ENCODE measurements around the gene IGSF9.

DNA sequence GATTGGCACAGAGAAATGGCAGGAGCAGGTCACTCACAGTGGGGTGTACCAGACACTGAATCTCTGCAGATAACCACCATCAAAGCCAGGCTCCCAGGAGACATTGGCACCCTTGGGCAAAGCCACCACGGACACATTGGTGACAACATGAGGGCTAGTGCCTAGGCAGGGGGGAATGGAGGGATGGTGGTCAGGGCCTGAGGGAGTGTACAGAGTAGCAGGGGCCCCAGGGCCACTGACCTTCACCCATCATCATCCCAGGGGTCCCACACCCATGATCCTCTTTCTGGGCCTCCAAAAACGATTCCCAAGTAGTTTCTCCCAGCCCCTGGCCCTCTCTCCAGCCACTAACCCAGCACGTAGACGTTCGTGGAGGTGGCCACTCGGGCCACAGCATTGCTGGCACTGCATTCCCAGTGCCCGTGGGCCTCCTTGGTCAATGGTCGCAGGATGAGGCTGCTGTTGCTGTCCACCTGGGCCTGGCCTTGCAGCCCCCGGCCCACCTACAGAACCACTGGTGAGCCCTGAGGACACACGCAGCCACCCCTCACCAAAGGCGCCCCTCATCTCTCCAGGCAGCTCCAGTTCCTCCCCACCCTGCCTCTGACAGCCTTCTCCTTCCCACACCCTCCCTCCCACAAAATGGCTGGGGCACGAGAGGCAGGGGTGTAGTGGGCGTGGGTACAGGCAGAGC lies 14.2 kb downstream of the IGSF9 start:
- no peak for TF ChIP-seq POLR2A (IDR thresholded peaks at IDR 0.05; ENCODE audit: low read depth, low read length)
- TF ChIP-seq POLR2AphosphoS5 (IDR thresholded peaks at IDR 0.05; ENCODE audit: low read depth, low read length) = no peak

Measured in GM12892 (cell line).